CD4-positive, alpha-beta memory T cell (primary cell): ENCODE measurements around the gene DPH5. TPM values are rescaled to one million over a fixed set of nuclear protein-coding genes. Genes with fewer than 3 reads are reported as not detected.

Experiments
- CTCF ChIA-PET: fragments of 350-600 bp; sonication (Branson Sonifier 250); formaldehyde crosslinking; loops from one replicate; lab custom pipeline; 2021; ENCODE audit warnings: inconsistent platforms; ENCODE audit not compliant: partially characterized antibody; lab: Charles Lee
- POLR2A ChIA-PET: fragments of 350-600 bp; sonication (Branson Sonifier 250); formaldehyde crosslinking; loops from one replicate; lab custom pipeline; 2021; ENCODE audit not compliant: partially characterized antibody; lab: Charles Lee
- DNase-seq, 5 donors: peaks; one replicate each; pipeline versions ENCODE4 v3.0.0 to v3.0.0-alpha.2; 2020 to 2022; ENCODE audit warnings: mixed read lengths in 1 of 5
- H3K27ac ChIP-seq: one replicate; pipeline ENCODE4 v1.7.0; 2013; ENCODE audit warnings: low read depth, low read length
- H3K27me3 ChIP-seq: 2 replicates; pipeline ENCODE4 v1.7.0; 2013; ENCODE audit warnings: mild to moderate bottlenecking, low read length, moderate library complexity; ENCODE audit not compliant: insufficient read depth
- H3K36me3 ChIP-seq: 2 replicates; pipeline ENCODE4 v1.7.0; 2013; ENCODE audit warnings: mild to moderate bottlenecking, low read length, moderate library complexity; ENCODE audit not compliant: insufficient read depth
- H3K4me1 ChIP-seq: 2 replicates; pipeline ENCODE4 v1.7.0; 2013; ENCODE audit warnings: mild to moderate bottlenecking, low read length, moderate library complexity; ENCODE audit not compliant: insufficient read depth
- H3K4me3 ChIP-seq, 2 donors: one replicate each; pipeline ENCODE4 v1.7.0; 2013; ENCODE audit warnings: low read length in 2 of 2, mild to moderate bottlenecking in 1 of 2
- H3K9me3 ChIP-seq, 2 donors: one replicate each; pipeline ENCODE4 v1.7.0; 2013; ENCODE audit warnings: low read length in 2 of 2, control low read depth in 1 of 2; ENCODE audit not compliant: control insufficient read depth in 1 of 2
- H3K27ac Mint-ChIP-seq, 7 donors: one replicate each; pipeline ENCODE4 v1.8.0; 2020 to 2021; ENCODE audit warnings: mixed read lengths in 7 of 7, mild to moderate bottlenecking in 6 of 7, inconsistent platforms in 3 of 7, moderate library complexity in 3 of 7
- H3K27me3 Mint-ChIP-seq, 2 donors: one replicate each; pipeline ENCODE4 v1.8.0; 2020 to 2021; ENCODE audit warnings: mixed read lengths in 2 of 2
- H3K36me3 Mint-ChIP-seq, 2 donors: one replicate each; pipeline ENCODE4 v1.8.0; 2020 to 2021; ENCODE audit warnings: mixed read lengths in 2 of 2, inconsistent platforms in 1 of 2, mild to moderate bottlenecking in 1 of 2
- H3K4me1 Mint-ChIP-seq, 4 donors: one replicate each; pipeline ENCODE4 v1.8.0; 2020 to 2021; ENCODE audit warnings: mixed read lengths in 4 of 4, mild to moderate bottlenecking in 1 of 4
- H3K4me3 Mint-ChIP-seq, 8 donors: one replicate each; pipeline ENCODE4 v1.8.0; 2020 to 2021; ENCODE audit warnings: mixed read lengths in 8 of 8, mild to moderate bottlenecking in 7 of 8, moderate library complexity in 6 of 8, inconsistent platforms in 3 of 8
- H3K9me3 Mint-ChIP-seq, 8 donors: one replicate each; pipeline ENCODE4 v1.8.0; 2020 to 2021; ENCODE audit warnings: mixed read lengths in 8 of 8, mild to moderate bottlenecking in 5 of 8, inconsistent platforms in 3 of 8, moderate library complexity in 1 of 8
- intact Hi-C: fragments of 100-400 bp; cut with micrococcal nuclease; formaldehyde crosslinking; loops from one replicate; pipeline ENCODE4 v1.15.1; 2023
- polyA plus RNA-seq, 2 donors: library from polyadenylated mRNA; unstranded; fragments of 300-500 nt; fragmentation: Illumina TruSeq; gene quantifications; one replicate each; pipeline ENCODE4 v1.2.3, GENCODE V29; 2021
- total RNA-seq, 2 experiments: library from RNA; stranded (reverse); gene quantifications; one replicate each; pipeline ENCODE4 v1.2.3, GENCODE V29; 2021

The DPH5 gene
- total and polyA plus RNA-seq, 4 experiments from 2014 or later = 39.1 to 58.3 (median 50.4) TPM

GRCh38 chr1:101003012-101003650 lies 22.5 kb downstream of the DPH5 start:
- Mint-ChIP-seq H3K9me3 (peaks cover 0 to 1% (median 0%) of the 10 kb centered on the region in 8 donors), H3K27ac (peak overlapping the region in 6 of 7 donors; percentile 49 to 90 (median 77)), H3K27me3 (no peaks in the 10 kb centered on the region), H3K36me3 (peaks cover 27 to 30% of the 10 kb centered on the region in 2 donors), H3K4me1 (peaks cover 47 to 66% (median 51%) of the 10 kb centered on the region in 4 donors), H3K4me3 (peak overlapping the region in 3 of 8 donors; percentile 31 to 71 (median 40))
- Histone ChIP-seq H3K27ac (no peak overlapping the region), H3K36me3 (no peaks in the 10 kb centered on the region), H3K4me1 (peaks cover 58% of the 10 kb centered on the region), H3K9me3 (no peaks in the 10 kb centered on the region), H3K27me3 (no peaks in the 10 kb centered on the region), H3K4me3 (no peak overlapping the region)
- intact Hi-C loops = no loop called here
- no peak for DNase-seq
- POLR2A ChIA-PET = interaction anchor here (0.9 to 3.2 kb wide), 6 partner anchors 10 to 233 kb away, joined by 3 to 16 read pairs (median 4); partner anchors contain the start of gene S1PR1
- CTCF ChIA-PET = interaction anchor here (1.2 to 2.4 kb wide), 5 partner anchors 10 to 285 kb away, joined by 3 to 11 read pairs (median 5); no protein-coding TSS in a partner anchor

- ChIA-PET POLR2A (interaction anchor here (1.0 to 3.2 kb wide), 6 partner anchors 9 to 233 kb away, joined by 3 to 16 read pairs (median 4); partner anchors contain the start of gene S1PR1), CTCF (interaction anchor here (1.2 to 2.4 kb wide), 5 partner anchors 10 to 286 kb away, joined by 3 to 11 read pairs (median 5); no protein-coding TSS in a partner anchor)
- Mint-ChIP-seq H3K27ac (peak overlapping the region; percentile 44 to 90 (median 76)), H3K4me3 (peak overlapping the region in 3 of 8 donors; percentile 10 to 71 (median 54)), H3K27me3 (no peaks in the 10 kb centered on the region), H3K4me1 (peaks cover 46 to 64% (median 50%) of the 10 kb centered on the region in 4 donors), H3K36me3 (peaks cover 27 to 31% of the 10 kb centered on the region in 2 donors), H3K9me3 (peaks cover 0 to 1% (median 0%) of the 10 kb centered on the region in 8 donors)
- no peaks in the 10 kb centered on the region for H3K36me3 ChIP-seq
- DNase-seq = no peak
- no peaks in the 10 kb centered on the region for H3K27me3 ChIP-seq
- H3K9me3 ChIP-seq = no peaks in the 10 kb centered on the region
- intact Hi-C loops = no loop called here
- H3K4me1 ChIP-seq = peaks cover 58% of the 10 kb centered on the region
- H3K4me3 ChIP-seq = no peak overlapping the region
- no peak overlapping the region for H3K27ac ChIP-seq
Observed at GRCh38 chr1:101002551-101002950, 23.0 kb downstream of the DPH5 start.

- Mint-ChIP-seq H3K36me3 (peaks cover 30 to 36% of the 10 kb centered on the region in 2 donors), H3K4me1 (peaks cover 37 to 59% (median 44%) of the 10 kb centered on the region in 4 donors), H3K27me3 (no peaks in the 10 kb centered on the region), H3K27ac (peak overlapping the region in 2 of 7 donors; percentile 39 to 58), H3K4me3 (no peak overlapping the region), H3K9me3 (peaks cover 0 to 1% (median 0%) of the 10 kb centered on the region in 8 donors)
- H3K4me1 ChIP-seq = peaks cover 50% of the 10 kb centered on the region
- ChIA-PET CTCF (interaction anchor here (1.5 kb wide), 1 partner anchor 12 kb away, joined by 3 read pairs; no protein-coding TSS in a partner anchor), POLR2A (interaction anchor here (0.6 to 0.9 kb wide), 2 partner anchors 26 to 238 kb away, joined by 3 read pairs; no protein-coding TSS in a partner anchor)
- intact Hi-C loops = no loop called here
- no peaks in the 10 kb centered on the region for H3K9me3 ChIP-seq
- H3K4me3 ChIP-seq = no peak overlapping the region
- H3K27me3 ChIP-seq = no peaks in the 10 kb centered on the region
- no peak overlapping the region for H3K27ac ChIP-seq
- no peaks in the 10 kb centered on the region for H3K36me3 ChIP-seq
- DNase-seq = no peak
Observed at GRCh38 chr1:101000131-101000873, 25.3 kb downstream of the DPH5 start.

- peaks cover 26 to 50% (median 38%) of the 10 kb centered on the region in 4 donors for H3K4me1 Mint-ChIP-seq
- H3K27me3 Mint-ChIP-seq = no peaks in the 10 kb centered on the region
- ChIA-PET CTCF (no interaction called here), POLR2A (no interaction called here)
- H3K4me3 Mint-ChIP-seq = no peak overlapping the region
- Histone ChIP-seq H3K4me3 (no peak overlapping the region), H3K27me3 (no peaks in the 10 kb centered on the region), H3K4me1 (peaks cover 41% of the 10 kb centered on the region), H3K36me3 (no peaks in the 10 kb centered on the region), H3K27ac (no peak overlapping the region), H3K9me3 (no peaks in the 10 kb centered on the region)
- H3K27ac Mint-ChIP-seq = no peak overlapping the region
- DNase-seq = no peak
- intact Hi-C loops = loop anchor here (5.0 kb wide), 1 partner anchor 36 kb away; no protein-coding TSS in a partner anchor
- H3K9me3 Mint-ChIP-seq = peaks cover 0 to 1% (median 0%) of the 10 kb centered on the region in 8 donors
- peaks cover 33 to 38% of the 10 kb centered on the region in 2 donors for H3K36me3 Mint-ChIP-seq
Observed at GRCh38 chr1:100998426-100998825, 27.2 kb downstream of the DPH5 start.

GRCh38 chr1:100995198-100995988 lies 30.2 kb downstream of the DPH5 start:
- H3K9me3 ChIP-seq = no peaks in the 10 kb centered on the region
- Mint-ChIP-seq H3K27ac (peak overlapping the region in 6 of 7 donors; percentile 18 to 87 (median 62)), H3K27me3 (no peaks in the 10 kb centered on the region), H3K4me1 (peaks cover 17 to 27% (median 23%) of the 10 kb centered on the region in 4 donors), H3K4me3 (peak overlapping the region in 4 of 8 donors; percentile 11 to 43 (median 41)), H3K36me3 (peaks cover 46 to 47% of the 10 kb centered on the region in 2 donors), H3K9me3 (no peaks in the 10 kb centered on the region)
- intact Hi-C loops = loop anchor here (5.0 kb wide), 1 partner anchor 33 kb away; no protein-coding TSS in a partner anchor
- no peak overlapping the region for H3K27ac ChIP-seq
- H3K36me3 ChIP-seq = peaks cover 5% of the 10 kb centered on the region
- H3K4me3 ChIP-seq = no peak overlapping the region
- ChIA-PET CTCF (interaction anchor here (0.8 to 1.5 kb wide), 7 partner anchors 9 to 292 kb away, joined by 3 to 7 read pairs (median 3); no protein-coding TSS in a partner anchor), POLR2A (interaction anchor here (0.8 to 2.4 kb wide), 12 partner anchors 10 to 243 kb away, joined by 3 to 11 read pairs (median 4); no protein-coding TSS in a partner anchor)
- H3K27me3 ChIP-seq = no peaks in the 10 kb centered on the region
- peaks cover 21% of the 10 kb centered on the region for H3K4me1 ChIP-seq
- peak in 2 of 5 donors; percentile 3 to 8 for DNase-seq

GRCh38 chr1:100989306-100990077 lies 36.1 kb downstream of the DPH5 start:
- DNase-seq = no peak
- H3K36me3 Mint-ChIP-seq = peaks cover 51 to 54% of the 10 kb centered on the region in 2 donors
- H3K27ac Mint-ChIP-seq = peak overlapping the region in 1 of 7 donors; percentile 36
- H3K27ac ChIP-seq = no peak overlapping the region
- H3K27me3 Mint-ChIP-seq = no peaks in the 10 kb centered on the region
- no peaks in the 10 kb centered on the region for H3K9me3 ChIP-seq
- no peaks in the 10 kb centered on the region for H3K27me3 ChIP-seq
- no peaks in the 10 kb centered on the region for H3K9me3 Mint-ChIP-seq
- intact Hi-C loops = loop anchor here (5.0 kb wide), 1 partner anchor 42 kb away; no protein-coding TSS in a partner anchor
- no peak overlapping the region for H3K4me3 Mint-ChIP-seq
- POLR2A ChIA-PET = interaction anchor here (0.8 to 4.7 kb wide), 2 partner anchors 247 to 249 kb away, joined by 3 to 13 read pairs; no protein-coding TSS in a partner anchor
- no peak overlapping the region for H3K4me3 ChIP-seq
- CTCF ChIA-PET = interaction anchor here (1.3 to 2.9 kb wide), 2 partner anchors 11 to 299 kb away, joined by 3 to 8 read pairs; no protein-coding TSS in a partner anchor
- H3K4me1 Mint-ChIP-seq = peaks cover 10 to 25% (median 10%) of the 10 kb centered on the region in 4 donors
- peaks cover 13% of the 10 kb centered on the region for H3K36me3 ChIP-seq
- H3K4me1 ChIP-seq = peaks cover 2% of the 10 kb centered on the region
